Osteocyte (in vitro differentiated cells): ENCODE measurements around the gene PPP1R27. TPM values are rescaled to one million over a fixed set of nuclear protein-coding genes. Genes with fewer than 3 reads are reported as not detected.
A peak's percentile ranks its signal among the peaks of the same experiment; 100 is the strongest.

ENCODE experiments used
- DNase-seq: peaks from one replicate; pipeline ENCODE4 v3.0.0; 2021; ENCODE audit warnings: mixed read lengths; ENCODE audit not compliant: unreplicated experiment; ENCODE audit errors: extremely low spot score
- H3K27ac Mint-ChIP-seq: one replicate; pipeline ENCODE4 v1.8.0; 2021; ENCODE audit warnings: mild to moderate bottlenecking, mixed read lengths; ENCODE audit not compliant: unreplicated experiment
- H3K27me3 Mint-ChIP-seq: one replicate; pipeline ENCODE4 v1.8.0; 2021; ENCODE audit warnings: mixed read lengths; ENCODE audit not compliant: unreplicated experiment
- H3K36me3 Mint-ChIP-seq: one replicate; pipeline ENCODE4 v1.8.0; 2021; ENCODE audit warnings: mixed read lengths; ENCODE audit not compliant: unreplicated experiment
- H3K4me1 Mint-ChIP-seq: one replicate; pipeline ENCODE4 v1.8.0; 2021; ENCODE audit warnings: mixed read lengths; ENCODE audit not compliant: unreplicated experiment
- H3K4me3 Mint-ChIP-seq: one replicate; pipeline ENCODE4 v1.8.0; 2021; ENCODE audit warnings: mild to moderate bottlenecking, moderate library complexity, mixed read lengths; ENCODE audit not compliant: unreplicated experiment
- H3K9me3 Mint-ChIP-seq: one replicate; pipeline ENCODE4 v1.8.0; 2021; ENCODE audit warnings: mixed read lengths; ENCODE audit not compliant: unreplicated experiment
- CTCF ChIP-seq: fragments of 200-600 bp; sonication (generic); IDR thresholded peaks from 2 replicates; pipeline ENCODE4 v1.5.0; 2021; ENCODE audit warnings: antibody characterized with exemption, mild to moderate bottlenecking, moderate library complexity
- total RNA-seq: library from RNA; stranded (reverse); gene quantifications from 2 replicates; pipeline ENCODE4 v1.2.1, GENCODE V29; 2021

PPP1R27 gene
- total RNA-seq, 1 donor from 2014 or later: 0.62 TPM

DNA sequence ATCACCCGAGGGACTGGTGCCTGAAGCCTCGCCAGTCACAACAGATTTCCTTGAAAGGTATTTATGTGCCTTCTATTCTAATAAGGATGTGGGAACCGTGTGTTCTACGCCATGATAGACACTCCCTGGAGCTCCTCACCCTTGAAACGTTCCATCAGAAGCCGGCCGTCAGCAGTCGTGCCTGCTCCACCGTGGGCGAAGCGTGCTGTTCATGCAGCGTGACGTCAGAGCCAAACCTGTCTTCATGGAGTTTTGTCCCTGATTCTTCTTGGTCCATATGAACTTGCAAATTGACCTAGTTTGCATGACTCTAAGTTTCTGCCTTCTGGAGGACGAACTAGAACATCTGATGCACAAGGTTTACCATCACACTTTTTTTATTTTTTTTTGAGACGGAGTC lies 4.5 kb upstream of the PPP1R27 start:
- H3K4me1 Mint-ChIP-seq: no peaks in the 10 kb centered on the region
- H3K27ac Mint-ChIP-seq: no peak overlapping the region
- no peaks in the 10 kb centered on the region for H3K36me3 Mint-ChIP-seq
- TF ChIP-seq CTCF: no peak
- DNase-seq: no peak
- H3K4me3 Mint-ChIP-seq: no peak overlapping the region
- H3K27me3 Mint-ChIP-seq: no peaks in the 10 kb centered on the region
- H3K9me3 Mint-ChIP-seq: no peaks in the 10 kb centered on the region

- H3K4me3 Mint-ChIP-seq: no peak overlapping the region
- DNase-seq: no peak
- no peak for TF ChIP-seq CTCF
- H3K27me3 Mint-ChIP-seq: no peaks in the 10 kb centered on the region
- H3K27ac Mint-ChIP-seq: no peak overlapping the region
- H3K9me3 Mint-ChIP-seq: no peaks in the 10 kb centered on the region
- peaks cover 3% of the 10 kb centered on the region for H3K4me1 Mint-ChIP-seq
- H3K36me3 Mint-ChIP-seq: no peaks in the 10 kb centered on the region
Measured at GRCh38 chr17:81838753-81839255, 4.0 kb upstream of the PPP1R27 start.

GRCh38 chr17:81837641-81838040 lies 2.8 kb upstream of the PPP1R27 start:
- Mint-ChIP-seq H3K9me3 (no peaks in the 10 kb centered on the region), H3K36me3 (no peaks in the 10 kb centered on the region), H3K27ac (no peak overlapping the region), H3K4me3 (no peak overlapping the region), H3K4me1 (peaks cover 5% of the 10 kb centered on the region), H3K27me3 (no peaks in the 10 kb centered on the region)
- no peak for TF ChIP-seq CTCF
- DNase-seq: no peak

GRCh38 chr17:81833921-81834830 lies 674 bp downstream of the PPP1R27 start:
- H3K4me1 Mint-ChIP-seq: peaks cover 26% of the 10 kb centered on the region
- H3K4me3 Mint-ChIP-seq: peak overlapping the region; percentile 79
- H3K36me3 Mint-ChIP-seq: no peaks in the 10 kb centered on the region
- peak; percentile 83 for DNase-seq
- no peaks in the 10 kb centered on the region for H3K27me3 Mint-ChIP-seq
- TF ChIP-seq CTCF: no peak
- H3K9me3 Mint-ChIP-seq: no peaks in the 10 kb centered on the region
- H3K27ac Mint-ChIP-seq: peak overlapping the region; percentile 91

DNA sequence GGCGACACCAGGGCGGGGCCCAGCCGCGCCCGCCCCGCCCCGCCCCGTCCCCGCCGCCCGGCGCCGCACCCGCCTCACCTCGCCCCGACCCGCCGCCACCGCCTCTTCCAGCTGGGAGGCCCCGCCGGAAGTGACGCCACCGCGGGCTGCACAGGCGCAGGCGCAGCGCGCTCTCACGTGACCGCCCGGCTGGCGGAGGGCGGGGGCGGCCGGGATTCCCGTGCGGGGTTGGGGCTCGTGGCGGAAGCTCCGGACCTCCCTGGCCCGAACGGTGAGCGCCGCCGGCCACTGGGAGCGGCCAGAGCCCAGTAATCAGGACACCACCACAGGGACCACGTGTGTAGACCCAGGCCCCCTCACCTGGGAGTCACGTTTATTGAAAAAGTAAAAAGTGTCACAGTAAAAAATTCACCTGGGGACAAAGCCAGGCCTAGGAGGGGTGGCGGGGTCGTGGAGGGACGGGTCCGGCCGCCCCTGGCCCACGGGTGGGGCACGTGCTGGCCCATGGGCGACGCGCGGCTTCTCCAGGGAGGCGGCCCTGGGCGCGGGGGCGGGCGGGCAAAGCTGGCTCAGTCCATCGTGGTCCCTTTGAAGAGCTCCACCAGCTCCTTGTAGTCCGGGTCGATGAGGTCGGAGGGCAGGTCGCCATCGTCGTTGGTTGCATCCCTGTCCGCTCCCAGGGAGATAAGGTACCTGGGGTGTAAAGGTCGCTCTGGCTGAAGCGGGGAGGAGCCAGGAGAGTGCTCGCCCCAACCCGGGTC lies 1.5 kb downstream of the PPP1R27 start, which contains the start of gene MCRIP1:
TSS of gene MCRIP1 (minus strand) at position 132 of the 761 bp plus-strand sequence. CDS start 8,785 bp downstream, outside the sequence.
- H3K27me3 Mint-ChIP-seq: no peaks in the 10 kb centered on the region
- no peaks in the 10 kb centered on the region for H3K36me3 Mint-ChIP-seq
- peak; percentile 99 for DNase-seq
- TF ChIP-seq CTCF: no peak
- peaks cover 29% of the 10 kb centered on the region for H3K4me1 Mint-ChIP-seq
- H3K27ac Mint-ChIP-seq: peak within 1 kb of the TSS; percentile 91
- peak within 1 kb of the TSS; percentile 91 for H3K4me3 Mint-ChIP-seq
- H3K9me3 Mint-ChIP-seq: no peaks in the 10 kb centered on the region
